HT-29 (cell line): ENCODE results near the gene P2RY8. TPM values are rescaled to one million over a fixed set of nuclear protein-coding genes. Genes with fewer than 3 reads are reported as not detected.

Source experiments
- DNase-seq: peaks from one replicate; pipeline ENCODE4 v3.0.0-alpha.2; 2015; ENCODE audit warnings: low spot score
- total RNA-seq: library from RNA; depleted of rRNA; stranded (reverse); fragments of >200 nt; shearing (Covaris generic); gene quantifications from 2 replicates; pipeline ENCODE4 v1.2.3, GENCODE V29; 2014; rRNA removed

The P2RY8 gene
- total RNA-seq, 1 experiment from 2014 or later: not detected

DNA sequence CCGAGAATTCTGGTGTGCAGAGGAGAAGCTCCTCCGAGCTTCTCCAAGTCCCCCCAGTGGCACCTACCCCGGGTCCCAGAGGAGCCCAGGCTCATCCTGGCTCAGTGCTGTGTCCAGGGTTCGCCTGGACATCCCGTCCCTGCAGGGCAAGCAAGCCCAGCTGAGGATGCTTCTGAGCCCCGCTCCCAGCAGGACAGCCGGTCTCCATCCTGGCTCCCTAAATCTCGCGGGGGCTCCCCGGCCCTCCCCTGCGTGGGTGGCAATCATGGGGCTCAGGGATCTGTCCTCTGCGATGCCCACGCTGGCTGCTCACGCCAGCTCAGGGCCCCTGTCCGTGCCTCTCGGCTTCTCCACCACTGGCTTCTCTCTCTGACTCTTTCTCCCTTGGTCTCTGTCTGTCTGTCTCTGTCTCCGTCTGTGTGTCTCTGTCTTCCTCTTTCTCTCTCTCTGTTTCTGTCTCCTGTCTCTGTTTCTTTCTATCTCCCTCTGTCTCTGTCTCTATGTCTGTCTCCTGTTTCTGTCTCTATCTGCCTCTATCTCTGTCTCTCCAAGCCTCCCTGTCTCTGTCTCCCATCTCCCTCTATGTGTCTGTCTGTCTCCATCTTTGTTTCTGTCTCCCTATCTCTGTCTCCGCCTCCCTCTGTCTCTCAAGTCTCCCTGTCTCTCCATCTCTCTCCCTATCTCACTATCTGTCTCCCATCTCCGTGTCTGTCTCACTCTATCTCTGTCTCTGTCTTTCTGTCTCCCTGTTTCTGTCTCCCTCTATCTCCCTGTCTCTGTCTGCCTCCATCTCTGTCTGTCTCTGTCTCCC lies 117.2 kb downstream of the P2RY8 start:
- DNase-seq: no peak

DNA sequence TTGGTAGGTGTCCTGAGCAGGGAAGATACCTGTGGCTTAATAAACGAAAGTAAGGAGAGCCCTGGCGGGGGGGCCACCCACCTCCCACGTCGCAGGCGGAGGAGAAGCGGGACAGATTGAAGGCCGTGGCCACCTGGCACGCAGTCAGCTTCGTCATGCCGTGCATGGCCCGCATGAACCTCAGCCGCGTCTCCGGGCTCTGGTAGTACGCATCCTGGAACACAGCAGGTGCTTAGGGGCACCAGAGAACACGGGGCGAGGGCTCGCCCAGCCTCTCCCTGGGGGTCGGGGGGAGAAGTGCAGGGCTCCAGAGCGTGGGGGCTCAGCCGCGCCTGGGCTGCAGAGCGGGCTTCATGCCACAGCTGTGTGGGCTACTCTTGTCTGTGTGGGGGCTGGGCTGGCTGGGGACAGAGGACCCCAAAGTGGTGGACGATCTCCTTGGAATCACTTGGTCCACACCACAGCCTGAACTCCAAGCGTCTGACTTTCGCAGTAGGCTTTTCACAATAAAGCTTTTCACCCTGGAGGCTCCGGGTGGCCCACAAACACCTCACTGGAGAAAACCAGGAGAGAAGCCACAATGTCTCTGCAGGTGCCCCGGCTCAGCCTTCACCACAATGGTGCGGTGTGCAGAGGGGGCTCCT lies 118.0 kb downstream of the P2RY8 start:
- DNase-seq: no peak

DNA sequence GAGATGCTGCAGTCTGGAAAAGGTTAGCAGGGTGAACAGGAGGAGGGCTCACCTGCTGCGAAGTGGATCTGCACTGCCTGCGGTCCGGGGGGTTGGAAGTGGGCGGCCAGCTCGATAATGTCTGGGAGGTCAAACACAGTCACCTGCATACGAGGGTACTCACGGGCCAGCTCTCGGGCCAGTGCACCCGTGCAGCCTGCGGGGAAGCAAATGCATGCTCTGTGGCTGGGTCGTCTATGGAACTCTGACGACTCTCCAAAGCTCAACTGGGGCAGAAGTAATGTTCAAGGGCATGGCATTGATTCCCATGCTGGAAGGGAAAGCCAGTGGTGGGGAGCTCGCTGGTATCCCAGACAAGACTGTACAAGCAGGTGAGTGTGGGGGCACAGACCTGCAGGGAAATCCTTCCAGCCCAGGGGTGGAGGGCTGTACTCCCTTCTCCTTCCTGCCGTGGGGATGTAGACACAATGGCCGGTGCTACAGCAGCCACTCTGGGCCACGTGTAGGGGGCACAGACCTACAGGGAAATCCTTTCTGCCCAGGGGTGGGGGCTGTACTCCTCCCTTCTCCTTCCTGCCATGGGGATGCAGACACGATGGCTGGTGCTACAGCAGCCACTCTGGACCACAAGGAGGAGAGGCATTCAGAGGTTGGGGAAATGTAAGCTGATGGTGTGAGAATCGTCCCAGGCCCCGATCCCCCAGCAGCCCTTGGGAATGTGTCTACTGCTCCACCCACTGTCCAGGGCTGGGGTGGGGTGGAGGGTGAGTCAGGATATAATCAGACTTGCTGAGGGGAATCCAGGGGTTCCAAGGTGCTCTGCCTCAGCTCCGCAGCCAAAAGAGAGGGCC lies 118.8 kb downstream of the P2RY8 start:
- DNase-seq: peak; percentile 28

DNA sequence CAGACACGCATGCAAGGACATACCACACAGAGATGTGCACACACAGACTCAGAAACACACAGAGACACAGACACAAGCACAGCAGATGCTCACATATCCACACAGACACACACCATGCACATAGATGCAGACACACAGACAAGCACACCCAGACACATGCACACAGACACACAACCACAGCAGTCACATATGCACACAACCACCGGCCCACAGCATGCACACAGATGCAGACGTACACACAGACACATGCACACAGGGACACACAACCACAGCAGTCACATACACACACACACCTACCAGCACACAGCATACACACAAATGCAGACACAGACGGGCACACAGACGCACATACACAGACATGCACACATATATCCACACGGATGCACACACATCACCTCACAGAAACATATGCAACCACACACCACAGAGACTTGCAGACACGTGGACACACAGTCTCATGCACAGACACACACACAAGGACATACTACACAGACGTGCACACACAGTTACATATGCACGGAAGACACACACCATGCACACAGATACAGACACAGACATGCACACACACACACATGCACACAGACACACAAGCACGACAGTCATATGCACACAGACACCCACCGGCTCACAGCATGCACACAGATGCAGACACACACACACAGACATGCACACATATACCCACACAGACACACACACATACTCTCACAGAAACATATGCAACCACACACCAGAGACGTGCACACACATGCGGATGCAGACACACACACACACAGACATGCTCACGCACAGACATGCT lies 119.8 kb downstream of the P2RY8 start:
- no peak for DNase-seq

DNA sequence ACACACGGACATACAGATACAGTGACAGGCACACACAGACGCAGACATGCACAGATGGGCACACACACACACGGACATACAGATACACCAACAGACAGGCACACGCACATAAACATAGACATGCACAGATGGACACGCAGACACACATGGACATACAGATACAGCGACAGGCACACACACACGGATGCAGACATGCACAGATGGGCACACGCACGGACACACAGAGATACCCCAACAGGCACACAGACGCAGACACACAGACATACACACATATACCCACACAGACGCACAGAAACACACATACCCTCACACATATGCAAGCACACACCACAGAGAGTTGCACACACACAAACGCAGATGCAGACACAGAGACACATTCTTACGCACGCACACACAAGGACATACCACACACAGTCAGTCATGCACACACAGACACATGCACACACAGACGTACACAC lies 120.6 kb downstream of the P2RY8 start:
- no peak for DNase-seq

Other genes with a start within 250 kb of the P2RY8 start
- not detected in 2 replicates for gene IL3RA, start 200.4 kb downstream of the P2RY8 start, total RNA-seq
- gene SLC25A6, start 145.1 kb downstream of the P2RY8 start, total RNA-seq: 299 and 300 TPM in 2 replicates
- 11.6 and 15.2 TPM in 2 replicates for gene ASMTL, start 84.3 kb downstream of the P2RY8 start, total RNA-seq
- gene AKAP17A, start 54.4 kb upstream of the P2RY8 start, total RNA-seq: 34.9 and 38.3 TPM in 2 replicates
- 0.10 TPM in 1 of 2 replicates, not detected in the other for gene ASMT, start 77.9 kb upstream of the P2RY8 start, total RNA-seq